Loucy (cell line): Measurements from ENCODE around the gene PSMF1.

Experiments
- H2AFZ ChIP-seq: fragments of 200-600 bp; sonication (generic); 2 replicates; pipeline ENCODE4 v1.6.0; 2016; ENCODE audit warnings: antibody characterized with exemption, mild to moderate bottlenecking, low read length, moderate library complexity
- H3F3A ChIP-seq: fragments of 200-600 bp; 2 replicates; pipeline ENCODE4 v1.6.0; 2016; ENCODE audit warnings: antibody characterized with exemption, low read depth, mild to moderate bottlenecking
- H3K27me3 ChIP-seq: fragments of 200-600 bp; sonication (generic); 2 replicates; pipeline ENCODE4 v1.6.1; 2014; ENCODE audit warnings: low read length, mild to moderate bottlenecking; ENCODE audit not compliant: insufficient read depth, poor library complexity, severe bottlenecking
- H3K36me3 ChIP-seq: fragments of 200-600 bp; sonication (generic); 2 replicates; pipeline ENCODE4 v1.6.1; 2016; ENCODE audit warnings: low read length; ENCODE audit not compliant: insufficient read depth
- H3K4me1 ChIP-seq: fragments of 200-600 bp; sonication (generic); 2 replicates; pipeline ENCODE4 v1.5.1; 2014; ENCODE audit warnings: low read length, mild to moderate bottlenecking; ENCODE audit not compliant: insufficient read depth, poor library complexity, severe bottlenecking
- H3K4me2 ChIP-seq: fragments of 200-600 bp; sonication (generic); 2 replicates; pipeline ENCODE4 v1.6.0; 2014; ENCODE audit warnings: antibody characterized with exemption, low read length, low read depth, mild to moderate bottlenecking; ENCODE audit not compliant: poor library complexity, severe bottlenecking
- H3K4me3 ChIP-seq: fragments of 200-600 bp; sonication (generic); 2 replicates; pipeline ENCODE4 v1.5.1; 2014; ENCODE audit warnings: low read length, mild to moderate bottlenecking, mixed read lengths; ENCODE audit not compliant: poor library complexity, severe bottlenecking
- H3K79me2 ChIP-seq: fragments of 200-600 bp; sonication (generic); 2 replicates; pipeline ENCODE4 v1.6.1; 2014; ENCODE audit warnings: low read length; ENCODE audit not compliant: insufficient read depth
- H3K9ac ChIP-seq: fragments of 200-600 bp; sonication (generic); 2 replicates; pipeline ENCODE4 v1.6.0; 2014; ENCODE audit warnings: mild to moderate bottlenecking, low read depth, low read length, moderate library complexity; ENCODE audit not compliant: poor library complexity, severe bottlenecking
- H3K9me2 ChIP-seq: fragments of 200-600 bp; sonication (generic); replicated peaks from 2 replicates; pipeline ENCODE4 v1.6.1; 2016; ENCODE audit warnings: low read depth, low read length, mixed read lengths
- H3K9me3 ChIP-seq: fragments of 200-600 bp; sonication (generic); 2 replicates; pipeline ENCODE4 v1.6.1; 2014; ENCODE audit warnings: mild to moderate bottlenecking, antibody characterized with exemption, low read length, low read depth; ENCODE audit not compliant: insufficient read depth
- H4K20me1 ChIP-seq: fragments of 200-600 bp; sonication (generic); 2 replicates; pipeline ENCODE4 v1.6.0; 2014; ENCODE audit warnings: antibody characterized with exemption, low read length, mild to moderate bottlenecking; ENCODE audit not compliant: insufficient read depth, poor library complexity, severe bottlenecking
- CTCF ChIP-seq: fragments of 200-600 bp; sonication (generic); conservative IDR thresholded peaks from 2 replicates; pipeline ENCODE4 v1.5.1; 2014; ENCODE audit warnings: mild to moderate bottlenecking, antibody characterized with exemption, low read length
- EZH2phosphoT487 ChIP-seq: fragments of 200-600 bp; IDR thresholded peaks from 2 replicates; pipeline ENCODE4 v1.6.1; 2018; ENCODE audit warnings: antibody characterized with exemption, mild to moderate bottlenecking, moderate library complexity, borderline replicate concordance

PSMF1 gene

GRCh38 chr20:1191299-1191698 lies 72.9 kb downstream of the PSMF1 start:
- H3F3A ChIP-seq, result no peaks in the 10 kb centered on the region
- H3K4me3 ChIP-seq, result no peak overlapping the region
- no peaks in the 10 kb centered on the region for H3K4me1 ChIP-seq
- H4K20me1 ChIP-seq, result no peaks in the 10 kb centered on the region
- H3K9ac ChIP-seq, result no peak overlapping the region
- no peaks in the 10 kb centered on the region for H3K79me2 ChIP-seq
- H3K36me3 ChIP-seq, result no peaks in the 10 kb centered on the region
- no peaks in the 10 kb centered on the region for H3K27me3 ChIP-seq
- H2AFZ ChIP-seq, result no peak overlapping the region
- no peak for TF ChIP-seq CTCF
- no peak for TF ChIP-seq EZH2phosphoT487
- no peak overlapping the region for H3K4me2 ChIP-seq
- no peaks in the 10 kb centered on the region for H3K9me3 ChIP-seq
- H3K9me2 ChIP-seq, result no peaks in the 10 kb centered on the region

GRCh38 chr20:1195226-1195625 lies 76.8 kb downstream of the PSMF1 start:
- no peaks in the 10 kb centered on the region for H3K36me3 ChIP-seq
- no peaks in the 10 kb centered on the region for H4K20me1 ChIP-seq
- no peak overlapping the region for H3K4me3 ChIP-seq
- TF ChIP-seq EZH2phosphoT487 (no peak), CTCF (no peak)
- H3K79me2 ChIP-seq, result no peaks in the 10 kb centered on the region
- H3K9ac ChIP-seq, result no peak overlapping the region
- H2AFZ ChIP-seq, result no peak overlapping the region
- H3K9me2 ChIP-seq, result no peaks in the 10 kb centered on the region
- no peaks in the 10 kb centered on the region for H3K9me3 ChIP-seq
- no peak overlapping the region for H3K4me2 ChIP-seq
- H3F3A ChIP-seq, result no peaks in the 10 kb centered on the region
- H3K27me3 ChIP-seq, result no peaks in the 10 kb centered on the region
- H3K4me1 ChIP-seq, result peaks cover 5% of the 10 kb centered on the region

- no peak overlapping the region for H3K4me3 ChIP-seq
- H3K9ac ChIP-seq, result no peak overlapping the region
- no peak overlapping the region for H2AFZ ChIP-seq
- peaks cover 5% of the 10 kb centered on the region for H3K4me1 ChIP-seq
- no peaks in the 10 kb centered on the region for H3K36me3 ChIP-seq
- no peak for TF ChIP-seq CTCF
- no peaks in the 10 kb centered on the region for H3K79me2 ChIP-seq
- no peaks in the 10 kb centered on the region for H3K27me3 ChIP-seq
- no peak overlapping the region for H3K4me2 ChIP-seq
- H3K9me3 ChIP-seq, result no peaks in the 10 kb centered on the region
- no peaks in the 10 kb centered on the region for H3F3A ChIP-seq
- H4K20me1 ChIP-seq, result no peaks in the 10 kb centered on the region
- H3K9me2 ChIP-seq, result no peaks in the 10 kb centered on the region
These were observed 78.2 kb downstream of the PSMF1 start for GRCh38 chr20:1196634-1197033.
